ENCODE data around the gene NCAM1. TPM values are rescaled to one million over a fixed set of nuclear protein-coding genes. Genes with fewer than 3 reads are reported as not detected.

The NCAM1 gene
- total and polyA plus RNA-seq, 2 donors (not counting 3 experiments of a cell fraction or from before 2014, with no cell fraction given) = 0.03 TPM; not detected in 1

DNA sequence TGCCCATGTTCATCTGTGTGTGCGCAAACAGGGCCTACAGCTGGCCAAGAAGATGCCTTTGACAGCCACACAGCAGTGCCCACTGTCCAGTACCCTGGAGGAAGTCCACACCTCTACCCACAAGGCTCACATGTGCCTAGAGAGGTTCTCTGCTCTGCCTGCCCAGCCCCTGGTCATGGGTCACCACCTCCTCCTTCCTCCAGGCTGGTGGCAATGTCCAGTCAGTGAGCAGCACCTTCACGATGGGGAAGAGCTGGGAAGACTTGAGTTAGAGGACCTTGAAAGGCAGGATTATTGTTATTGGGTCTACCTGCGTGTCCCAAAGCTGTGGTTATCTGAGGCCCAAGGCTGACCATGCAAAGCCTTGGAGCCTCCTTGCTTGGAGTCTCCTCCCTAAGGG is 324.8 kb downstream of the NCAM1 start:
- no peaks in the 10 kb centered on the region for H3K36me3 ChIP-seq (ENCODE audit: control insufficient read depth in 2 of 2, extremely low read depth in 1 of 2, insufficient read depth in 2 of 2, low read length in 2 of 2)
- no peaks in the 10 kb centered on the region for H3K27me3 ChIP-seq (ENCODE audit: control insufficient read depth in 2 of 2, insufficient read depth in 2 of 2, low read length in 2 of 2)
- H3K4me2 ChIP-seq (ENCODE audit: insufficient read depth, low read length) = no peak overlapping the region
- no peaks in the 10 kb centered on the region for H3K9me1 ChIP-seq (replicated peaks; ENCODE audit: control insufficient read depth, extremely low read depth, insufficient read depth, low read length)
- DNase-seq (ENCODE audit: low read depth, low spot score) (no peak), FAIRE-seq (no peak)
- no peak overlapping the region for H3K27ac ChIP-seq (ENCODE audit: insufficient read depth, low read depth, low read length)
- no peak for TF ChIP-seq POLR2A (IDR thresholded peaks at IDR 0.05; ENCODE audit: low read depth, low read length)
- no peak for TF ChIP-seq EZH2 (IDR thresholded peaks at IDR 0.05; ENCODE audit: borderline replicate concordance, low read depth, low read length, severe bottlenecking)
- no peak for TF ChIP-seq POLR2AphosphoS5 (IDR thresholded peaks at IDR 0.05; ENCODE audit: insufficient read depth, low read depth, low read length)
- TF ChIP-seq, protein P1, sequence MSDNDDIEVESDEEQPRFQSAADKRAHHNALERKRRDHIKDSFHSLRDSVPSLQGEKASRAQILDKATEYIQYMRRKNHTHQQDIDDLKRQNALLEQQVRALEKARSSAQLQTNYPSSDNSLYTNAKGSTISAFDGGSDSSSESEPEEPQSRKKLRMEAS (IDR thresholded peaks at IDR 0.05; ENCODE audit: insufficient read depth, insufficient read length) = no peak
- H3K9ac ChIP-seq (replicated peaks; ENCODE audit: extremely low read depth, insufficient read depth, low read length) = no peak overlapping the region
- BruUV-seq (replicated peaks) = no TSS peak
- dilution Hi-C loops (cut with MboI; ENCODE audit: extremely low pct_ligation_motif_present, low sequenced_read_pairs) = no loop called here
- no peak overlapping the region for H2AFZ ChIP-seq (ENCODE audit: low read depth, low read length)
- H3K4me1 ChIP-seq (ENCODE audit: control insufficient read depth, extremely low read depth, insufficient read depth, low read length) = no peaks in the 10 kb centered on the region
- POLR2A ChIA-PET = no interaction called here
- H3K9me3 ChIP-seq (replicated peaks; ENCODE audit: control insufficient read depth, insufficient read depth, low read length) = no peaks in the 10 kb centered on the region
- intact Hi-C loops (cut with micrococcal nuclease) = loop anchor here (5.0 kb wide), 1 partner anchor 489 kb away; no protein-coding TSS in a partner anchor
- CTCF ChIA-PET = interaction anchor here (5.7 kb wide), 1 partner anchor 698 kb away, joined by 401 read pairs; no protein-coding TSS in a partner anchor
- H4K20me1 ChIP-seq (replicated peaks; ENCODE audit: control insufficient read depth, extremely low read depth, insufficient read depth, low read length) = no peaks in the 10 kb centered on the region
- H3K79me2 ChIP-seq (ENCODE audit: control insufficient read depth, insufficient read depth, low read length) = no peaks in the 10 kb centered on the region
- no peak overlapping the region for H3K4me3 ChIP-seq (replicated peaks in 1 of 3; ENCODE audit: insufficient read depth in 1 of 3, low read depth in 1 of 3, low read length in 3 of 3)

DNA sequence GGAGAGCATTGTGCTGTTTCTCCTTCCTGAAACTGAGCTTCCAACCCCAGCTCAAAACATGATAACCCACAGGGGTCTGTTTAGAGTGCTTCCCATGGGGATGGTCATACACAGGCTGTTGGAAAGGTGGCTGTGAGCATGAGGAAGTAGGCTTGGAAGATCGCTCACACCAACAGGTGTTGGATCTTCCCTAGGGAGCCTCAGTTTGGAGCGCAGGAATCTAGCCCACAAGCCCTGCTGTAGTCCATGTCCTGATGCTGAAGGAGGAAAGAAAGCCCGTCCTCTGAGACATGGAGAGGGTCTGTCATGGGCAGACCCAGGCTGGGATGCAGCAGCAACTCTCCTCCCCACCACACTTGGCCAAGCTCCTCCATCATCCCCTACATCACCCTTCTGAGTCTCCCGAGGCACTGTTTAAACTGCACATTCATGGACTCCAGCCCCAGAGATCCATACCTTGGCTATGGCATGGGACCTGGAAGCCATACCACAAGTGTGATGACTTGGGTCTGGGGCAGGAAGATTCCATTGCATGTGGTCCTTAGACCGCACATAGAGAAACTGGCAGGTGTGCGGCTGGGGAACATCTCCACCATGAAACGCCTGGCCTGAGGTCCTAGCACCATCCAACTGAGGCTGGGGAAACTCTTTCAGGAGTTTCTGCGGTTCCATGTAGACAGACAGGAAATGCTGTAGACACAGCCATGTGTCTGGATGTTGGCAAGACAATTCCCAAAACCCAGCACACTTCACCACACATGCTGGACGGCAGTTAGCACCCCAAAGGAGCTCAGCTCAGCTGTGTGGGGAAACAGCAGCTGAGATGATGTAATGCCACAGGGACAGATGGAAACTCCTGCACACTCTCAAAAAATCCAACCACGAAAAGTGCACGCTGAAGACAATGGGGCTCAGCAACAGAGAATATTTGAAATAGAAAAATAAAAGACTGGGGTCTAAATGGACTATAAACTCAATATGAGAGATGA is 325.6 kb downstream of the NCAM1 start:
- Histone ChIP-seq H3K9ac (replicated peaks; ENCODE audit: extremely low read depth, insufficient read depth, low read length) (no peak overlapping the region), H3K4me1 (ENCODE audit: control insufficient read depth, extremely low read depth, insufficient read depth, low read length) (no peaks in the 10 kb centered on the region), H2AFZ (ENCODE audit: low read depth, low read length) (no peak overlapping the region), H3K9me1 (replicated peaks; ENCODE audit: control insufficient read depth, extremely low read depth, insufficient read depth, low read length) (no peaks in the 10 kb centered on the region), H3K79me2 (ENCODE audit: control insufficient read depth, insufficient read depth, low read length) (no peaks in the 10 kb centered on the region), H4K20me1 (replicated peaks; ENCODE audit: control insufficient read depth, extremely low read depth, insufficient read depth, low read length) (no peaks in the 10 kb centered on the region), H3K9me3 (replicated peaks; ENCODE audit: control insufficient read depth, insufficient read depth, low read length) (no peaks in the 10 kb centered on the region), H3K27me3 (ENCODE audit: control insufficient read depth in 2 of 2, insufficient read depth in 2 of 2, low read length in 2 of 2) (no peaks in the 10 kb centered on the region), H3K4me3 (replicated peaks in 1 of 3; ENCODE audit: insufficient read depth in 1 of 3, low read depth in 1 of 3, low read length in 3 of 3) (no peak overlapping the region), H3K36me3 (ENCODE audit: control insufficient read depth in 2 of 2, extremely low read depth in 1 of 2, insufficient read depth in 2 of 2, low read length in 2 of 2) (no peaks in the 10 kb centered on the region), H3K27ac (ENCODE audit: insufficient read depth, low read depth, low read length) (no peak overlapping the region), H3K4me2 (ENCODE audit: insufficient read depth, low read length) (no peak overlapping the region)
- ChIA-PET CTCF (interaction anchor here (5.7 kb wide), 1 partner anchor 699 kb away, joined by 401 read pairs; no protein-coding TSS in a partner anchor), POLR2A (no interaction called here)
- dilution Hi-C loops (cut with MboI; ENCODE audit: extremely low pct_ligation_motif_present, low sequenced_read_pairs) = no loop called here
- no peak for FAIRE-seq
- no peak for DNase-seq (ENCODE audit: low read depth, low spot score)
- TF ChIP-seq JUN (IDR thresholded peaks at IDR 0.05; ENCODE audit: borderline replicate concordance, insufficient read depth, insufficient read length, low read depth) (no peak), FOS (IDR thresholded peaks at IDR 0.05; ENCODE audit: borderline replicate concordance, insufficient read depth, low read length) (no peak), MYC (IDR thresholded peaks at IDR 0.05; ENCODE audit: low read depth, low read length) (no peak), EZH2 (IDR thresholded peaks at IDR 0.05; ENCODE audit: borderline replicate concordance, low read depth, low read length, severe bottlenecking) (no peak), POLR2A (IDR thresholded peaks at IDR 0.05; ENCODE audit: low read depth, low read length) (no peak), POLR2AphosphoS5 (IDR thresholded peaks at IDR 0.05; ENCODE audit: insufficient read depth, low read depth, low read length) (no peak), GATA2 (IDR thresholded peaks at IDR 0.05; ENCODE audit: insufficient read depth, insufficient read length, low read depth, low read length) (no peak)
- TF ChIP-seq, protein P1 (IDR thresholded peaks at IDR 0.05; ENCODE audit: insufficient read depth, insufficient read length) = no peak
- TF ChIP-seq, protein P2, sequence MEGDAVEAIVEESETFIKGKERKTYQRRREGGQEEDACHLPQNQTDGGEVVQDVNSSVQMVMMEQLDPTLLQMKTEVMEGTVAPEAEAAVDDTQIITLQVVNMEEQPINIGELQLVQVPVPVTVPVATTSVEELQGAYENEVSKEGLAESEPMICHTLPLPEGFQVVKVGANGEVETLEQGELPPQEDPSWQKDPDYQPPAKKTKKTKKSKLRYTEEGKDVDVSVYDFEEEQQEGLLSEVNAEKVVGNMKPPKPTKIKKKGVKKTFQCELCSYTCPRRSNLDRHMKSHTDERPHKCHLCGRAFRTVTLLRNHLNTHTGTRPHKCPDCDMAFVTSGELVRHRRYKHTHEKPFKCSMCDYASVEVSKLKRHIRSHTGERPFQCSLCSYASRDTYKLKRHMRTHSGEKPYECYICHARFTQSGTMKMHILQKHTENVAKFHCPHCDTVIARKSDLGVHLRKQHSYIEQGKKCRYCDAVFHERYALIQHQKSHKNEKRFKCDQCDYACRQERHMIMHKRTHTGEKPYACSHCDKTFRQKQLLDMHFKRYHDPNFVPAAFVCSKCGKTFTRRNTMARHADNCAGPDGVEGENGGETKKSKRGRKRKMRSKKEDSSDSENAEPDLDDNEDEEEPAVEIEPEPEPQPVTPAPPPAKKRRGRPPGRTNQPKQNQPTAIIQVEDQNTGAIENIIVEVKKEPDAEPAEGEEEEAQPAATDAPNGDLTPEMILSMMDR (IDR thresholded peaks at IDR 0.05; ENCODE audit: extremely low read depth in 1 of 2, insufficient read depth in 1 of 2, low read depth in 1 of 2, low read length in 2 of 2) = no peak
- intact Hi-C loops (cut with micrococcal nuclease) = loop anchor here (5.0 kb wide), 1 partner anchor 490 kb away; no protein-coding TSS in a partner anchor
- BruUV-seq (replicated peaks) = no TSS peak

Data from endothelial cell of umbilical vein (primary cell).